MM.1S (cell line): ENCODE data around the gene SUOX.
A peak's percentile ranks its signal among the peaks of the same experiment; 100 is the strongest.

Experiments used
- DNase-seq: peaks from one replicate; pipeline ENCODE4 v3.0.0-alpha.2; 2015
- H2AFZ ChIP-seq: fragments of 300-600 bp; sonication (generic); 2 replicates; pipeline ENCODE4 v1.6.0; 2016; ENCODE audit warnings: antibody characterized with exemption, low read length
- H3F3A ChIP-seq: fragments of 300-600 bp; sonication (generic); 2 replicates; pipeline ENCODE4 v1.6.1; 2016; ENCODE audit warnings: mild to moderate bottlenecking, antibody characterized with exemption, low read length, moderate library complexity, mixed read lengths; ENCODE audit not compliant: insufficient read depth
- H3K27ac ChIP-seq: fragments of 300-600 bp; sonication (generic); 2 replicates; pipeline ENCODE4 v1.5.1; 2016; ENCODE audit warnings: mild to moderate bottlenecking, low read length
- H3K27me3 ChIP-seq: fragments of 300-600 bp; sonication (generic); replicated peaks from 2 replicates; pipeline ENCODE4 v1.6.0; 2016; ENCODE audit warnings: low read length; ENCODE audit not compliant: insufficient read depth
- H3K36me3 ChIP-seq: fragments of 300-600 bp; sonication (generic); replicated peaks from 2 replicates; pipeline ENCODE4 v1.6.1; 2016; ENCODE audit warnings: mild to moderate bottlenecking, low read length, mixed read lengths; ENCODE audit not compliant: insufficient read depth
- H3K4me1 ChIP-seq: fragments of 300-600 bp; sonication (generic); 2 replicates; pipeline ENCODE4 v1.6.1; 2016; ENCODE audit warnings: low read length, mixed read lengths
- H3K4me2 ChIP-seq: fragments of 300-600 bp; sonication (generic); 2 replicates; pipeline ENCODE4 v1.6.0; 2016; ENCODE audit warnings: low read depth, low read length
- H3K4me3 ChIP-seq: fragments of 300-600 bp; sonication (generic); 2 replicates; pipeline ENCODE4 v1.5.1; 2016; ENCODE audit warnings: low read length, mixed read lengths
- H3K79me2 ChIP-seq: fragments of 300-600 bp; sonication (generic); 2 replicates; pipeline ENCODE4 v1.6.1; 2016; ENCODE audit warnings: mixed run types, low read length, mixed read lengths
- H3K9ac ChIP-seq: fragments of 300-600 bp; sonication (generic); 2 replicates; pipeline ENCODE4 v1.6.1; 2016; ENCODE audit warnings: low read length, mixed read lengths
- H3K9me2 ChIP-seq: fragments of 300-600 bp; sonication (generic); replicated peaks from 2 replicates; pipeline ENCODE4 v1.6.1; 2016; ENCODE audit warnings: mild to moderate bottlenecking, low read length, mixed read lengths; ENCODE audit not compliant: insufficient read depth
- H3K9me3 ChIP-seq: fragments of 300-600 bp; sonication (generic); replicated peaks from 2 replicates; pipeline ENCODE4 v1.6.1; 2016; ENCODE audit warnings: mild to moderate bottlenecking, low read length, mixed read lengths; ENCODE audit not compliant: insufficient read depth
- H4K20me1 ChIP-seq: fragments of 300-600 bp; sonication (generic); 2 replicates; pipeline ENCODE4 v1.6.1; 2016; ENCODE audit warnings: mild to moderate bottlenecking, low read length, moderate library complexity, mixed read lengths; ENCODE audit not compliant: insufficient read depth
- CTCF ChIP-seq: fragments of 300-600 bp; sonication (generic); IDR thresholded peaks from 2 replicates; pipeline ENCODE4 v1.5.1; 2016; ENCODE audit warnings: antibody characterized with exemption, low read length, mixed read lengths
- EZH2 ChIP-seq: fragments of 300-600 bp; sonication (generic); optimal IDR thresholded peaks from 2 replicates; pipeline ENCODE3; 2017; ENCODE audit warnings: low read depth, mild to moderate bottlenecking, antibody characterized with exemption, low read length, mixed read lengths
- EZH2phosphoT487 ChIP-seq: fragments of 300-600 bp; sonication (generic); IDR thresholded peaks from 2 replicates; pipeline ENCODE4 v1.6.1; 2018; ENCODE audit warnings: antibody characterized with exemption, low read length

The SUOX gene

GRCh38 chr12:56042843-56043242 lies 45.8 kb downstream of the SUOX start:
- Histone ChIP-seq H4K20me1 (no peaks in the 10 kb centered on the region), H2AFZ (no peak overlapping the region), H3K4me1 (peaks cover 3% of the 10 kb centered on the region; the same call in 1 of the 2 replicates), H3K79me2 (peaks cover 20% of the 10 kb centered on the region), H3K36me3 (peaks cover 4% of the 10 kb centered on the region; the same call in 1 of the 2 replicates), H3K9me2 (no peaks in the 10 kb centered on the region), H3K9me3 (no peaks in the 10 kb centered on the region), H3K4me3 (peak overlapping the region; percentile 100), H3K9ac (peak overlapping the region; percentile 97), H3F3A (peaks cover 37% of the 10 kb centered on the region), H3K27me3 (no peaks in the 10 kb centered on the region), H3K27ac (no peak overlapping the region), H3K4me2 (peak overlapping the region; percentile 90)
- no peak for DNase-seq
- no peak for TF ChIP-seq EZH2
- no peak for TF ChIP-seq CTCF
- TF ChIP-seq EZH2phosphoT487: no peak

- Histone ChIP-seq H3K27me3 (no peaks in the 10 kb centered on the region), H3F3A (peaks cover 36% of the 10 kb centered on the region), H3K4me3 (no peak overlapping the region), H2AFZ (no peak overlapping the region), H4K20me1 (no peaks in the 10 kb centered on the region), H3K79me2 (peaks cover 20% of the 10 kb centered on the region), H3K36me3 (peaks cover 4% of the 10 kb centered on the region; the same call in 1 of the 2 replicates), H3K9me3 (no peaks in the 10 kb centered on the region), H3K4me2 (no peak overlapping the region), H3K4me1 (peaks cover 3% of the 10 kb centered on the region; the same call in 1 of the 2 replicates), H3K9ac (no peak overlapping the region), H3K27ac (no peak overlapping the region; the same call in 1 of the 2 replicates), H3K9me2 (no peaks in the 10 kb centered on the region)
- no peak for DNase-seq
- TF ChIP-seq EZH2phosphoT487: no peak
- TF ChIP-seq EZH2: no peak
- TF ChIP-seq CTCF: no peak
These were observed 49.1 kb downstream of the SUOX start for GRCh38 chr12:56046027-56046780.

- H3K36me3 ChIP-seq: no peaks in the 10 kb centered on the region
- H3K27me3 ChIP-seq: no peaks in the 10 kb centered on the region
- H3F3A ChIP-seq: no peaks in the 10 kb centered on the region
- no peaks in the 10 kb centered on the region for H3K9me3 ChIP-seq
- H3K79me2 ChIP-seq: no peaks in the 10 kb centered on the region
- no peaks in the 10 kb centered on the region for H4K20me1 ChIP-seq
- no peaks in the 10 kb centered on the region for H3K9me2 ChIP-seq
- TF ChIP-seq EZH2 (no peak), EZH2phosphoT487 (no peak), CTCF (no peak)
- no peak overlapping the region for H3K4me3 ChIP-seq
- no peak for DNase-seq
- no peak overlapping the region for H3K9ac ChIP-seq
- H3K27ac ChIP-seq: no peak overlapping the region
- no peak overlapping the region for H3K4me2 ChIP-seq
- no peaks in the 10 kb centered on the region for H3K4me1 ChIP-seq
- H2AFZ ChIP-seq: no peak overlapping the region
These were observed 56.4 kb downstream of the SUOX start for GRCh38 chr12:56053407-56053893.
